ENCODE results near the gene MTAP.
"Not testable (repeated sequence)": the region's sequence is repeated elsewhere in the genome, so short reads cannot be mapped to it uniquely, and the experiment has no call there.

MTAP gene

DNA sequence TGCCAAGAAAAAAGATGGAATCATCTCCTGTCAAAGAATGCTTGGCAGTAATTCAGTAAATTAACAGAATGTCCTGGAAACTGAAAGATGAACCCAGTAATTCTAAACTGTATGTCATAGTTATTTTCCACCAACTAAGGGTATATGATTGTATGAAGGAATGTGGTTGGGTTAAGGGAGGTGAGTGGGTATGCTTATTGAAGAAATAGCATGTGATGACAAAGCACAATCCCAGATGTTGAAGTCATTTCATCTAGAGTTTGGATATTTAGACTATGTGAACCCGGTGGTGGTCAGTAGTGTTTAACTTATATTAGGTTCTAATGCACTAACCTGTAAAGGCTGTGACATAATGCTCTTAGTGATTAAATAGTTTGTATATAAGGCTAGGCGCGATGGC lies 104.4 kb downstream of the MTAP start:
- no peak for DNase-seq (ENCODE audit: low read depth in 1 of 2, low spot score in 1 of 2)

DNA sequence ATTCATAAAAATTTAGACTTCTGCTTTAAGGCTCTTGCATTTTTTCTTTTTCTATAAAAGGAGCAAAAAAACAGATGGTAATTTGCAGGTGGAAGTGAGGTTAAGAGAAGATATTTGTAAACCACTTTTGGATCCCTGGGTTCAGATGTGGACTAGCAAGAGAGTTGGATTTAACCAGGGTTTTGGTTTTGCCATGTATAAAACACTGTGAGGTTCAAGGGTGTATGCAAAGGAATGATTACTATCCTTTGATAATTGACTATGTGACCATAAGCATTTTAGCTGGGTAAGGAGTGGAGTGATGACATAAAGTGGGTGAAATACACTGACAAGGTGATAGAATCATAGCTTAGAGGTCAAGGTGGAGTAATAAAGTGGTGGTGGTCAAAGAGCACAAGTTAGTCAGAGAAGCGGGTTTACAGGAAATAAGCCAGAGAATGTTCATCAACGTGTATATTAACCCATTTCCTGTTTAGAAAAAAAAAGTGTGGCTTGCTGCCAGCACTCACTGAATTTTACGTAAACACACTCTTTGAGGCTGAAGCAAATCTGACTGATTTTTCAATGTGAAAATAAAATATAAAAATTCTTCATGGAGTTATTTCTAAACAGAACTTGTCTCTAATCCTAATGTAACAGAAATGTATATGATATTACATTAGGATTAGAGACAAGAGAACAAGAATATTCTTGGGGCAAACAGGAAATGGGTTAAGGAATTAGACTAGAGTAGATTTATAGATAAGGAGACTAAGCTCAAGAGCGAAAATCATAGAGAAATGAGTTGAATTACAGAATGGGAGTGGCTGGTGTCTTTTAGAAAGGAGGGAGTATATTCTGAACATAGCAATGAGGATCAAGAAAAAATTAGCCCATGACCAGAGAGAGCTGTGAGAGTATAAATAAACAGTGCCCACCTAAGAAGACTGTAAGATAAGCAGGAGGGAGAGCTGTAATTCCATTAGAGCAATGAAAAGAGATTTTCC lies 117.2 kb downstream of the MTAP start:
- DNase-seq (ENCODE audit: low read depth in 1 of 2, low spot score in 1 of 2), result peak in 1 of 2 donors; percentile 1

GRCh38 chr9:21923694-21924093 lies 121.3 kb downstream of the MTAP start:
- no peak for DNase-seq (ENCODE audit: low read depth in 1 of 2, low spot score in 1 of 2)

DNA sequence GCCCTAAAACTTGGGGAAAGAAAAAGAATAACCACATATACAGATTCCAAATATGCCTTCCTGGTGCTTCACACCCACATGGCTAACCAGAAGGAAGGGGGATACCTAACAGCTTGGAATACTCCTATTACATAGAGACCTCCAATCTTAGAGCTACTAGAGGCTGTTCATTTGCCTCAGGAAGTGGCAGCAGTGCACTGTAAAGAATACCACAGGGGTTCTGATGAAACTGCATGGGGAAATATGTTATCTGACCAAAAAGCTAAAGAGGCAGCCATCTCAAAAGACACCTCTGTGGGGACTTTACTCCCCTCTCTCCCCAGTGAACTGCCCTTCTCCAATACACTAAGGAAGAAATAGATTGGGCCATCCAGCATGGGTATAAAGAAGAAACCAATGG lies 125.3 kb downstream of the MTAP start:
- no peak for DNase-seq (ENCODE audit: low read depth in 1 of 2, low spot score in 1 of 2)

DNA sequence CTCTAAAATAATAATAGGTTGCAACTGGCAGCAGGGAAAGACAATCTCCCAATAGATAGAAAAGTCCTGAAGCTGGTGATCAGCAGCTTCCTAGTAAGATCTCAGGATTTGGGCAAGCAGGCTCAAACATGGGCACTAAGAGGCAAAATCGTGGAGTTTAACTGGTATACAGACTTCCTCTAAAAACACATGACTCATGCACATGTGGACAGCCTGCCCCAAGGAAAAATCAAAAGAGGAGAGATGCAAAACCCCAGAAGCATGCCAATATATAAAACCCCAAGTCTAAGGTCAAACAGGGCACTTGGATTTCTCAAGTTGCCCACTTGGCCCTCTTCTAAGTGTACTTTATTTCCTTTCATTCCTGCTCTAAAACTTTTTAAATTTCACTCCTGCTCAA lies 129.0 kb downstream of the MTAP start:
- no peak for DNase-seq (ENCODE audit: low read depth in 1 of 2, low spot score in 1 of 2)

- no peak for DNase-seq (ENCODE audit: low read depth in 1 of 2, low spot score in 1 of 2)
These were observed 130.8 kb downstream of the MTAP start for GRCh38 chr9:21933281-21933680.

GRCh38 chr9:21933865-21934264 lies 131.4 kb downstream of the MTAP start:
- DNase-seq (ENCODE audit: low read depth in 1 of 2, low spot score in 1 of 2), result no peak

DNA sequence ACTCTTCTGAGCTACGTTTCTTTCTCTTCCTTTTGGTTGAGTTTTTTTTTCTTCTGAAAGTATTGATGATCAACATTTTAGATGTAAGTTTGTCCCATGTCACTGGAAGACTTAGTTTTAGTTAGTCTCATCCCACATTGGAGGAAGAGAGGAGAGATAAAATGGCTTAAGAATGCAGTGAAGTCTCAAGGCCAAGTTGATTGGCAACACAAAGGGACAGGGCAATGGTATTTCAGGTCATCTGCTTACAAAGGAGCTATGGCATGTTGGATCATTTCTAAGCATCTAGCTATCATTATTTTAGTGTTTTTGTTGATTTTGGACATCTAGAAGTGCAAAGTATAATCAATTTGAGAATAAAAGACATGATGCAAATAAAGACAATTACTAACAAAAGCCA lies 133.2 kb downstream of the MTAP start:
- DNase-seq (ENCODE audit: low read depth in 1 of 2, low spot score in 1 of 2), result no peak

GRCh38 chr9:21936161-21936560 lies 133.7 kb downstream of the MTAP start:
- no peak for DNase-seq (ENCODE audit: low read depth in 1 of 2, low spot score in 1 of 2)

GRCh38 chr9:21941337-21941995 lies 139.0 kb downstream of the MTAP start:
- no peak for DNase-seq (ENCODE audit: low read depth in 1 of 2, low spot score in 1 of 2)

- no peak for DNase-seq (ENCODE audit: low read depth in 1 of 2, low spot score in 1 of 2)
These were observed 141.0 kb downstream of the MTAP start for GRCh38 chr9:21943464-21943863.

- no peak for DNase-seq (ENCODE audit: low read depth in 1 of 2, low spot score in 1 of 2)
These were observed 143.2 kb downstream of the MTAP start for GRCh38 chr9:21945606-21946005.

GRCh38 chr9:21958833-21959232 lies 156.4 kb downstream of the MTAP start:
- DNase-seq (ENCODE audit: low read depth in 1 of 2, low spot score in 1 of 2), result no peak

GRCh38 chr9:21959268-21959667 lies 156.8 kb downstream of the MTAP start:
- DNase-seq (ENCODE audit: low read depth in 1 of 2, low spot score in 1 of 2), result not testable (repeated sequence)

DNA sequence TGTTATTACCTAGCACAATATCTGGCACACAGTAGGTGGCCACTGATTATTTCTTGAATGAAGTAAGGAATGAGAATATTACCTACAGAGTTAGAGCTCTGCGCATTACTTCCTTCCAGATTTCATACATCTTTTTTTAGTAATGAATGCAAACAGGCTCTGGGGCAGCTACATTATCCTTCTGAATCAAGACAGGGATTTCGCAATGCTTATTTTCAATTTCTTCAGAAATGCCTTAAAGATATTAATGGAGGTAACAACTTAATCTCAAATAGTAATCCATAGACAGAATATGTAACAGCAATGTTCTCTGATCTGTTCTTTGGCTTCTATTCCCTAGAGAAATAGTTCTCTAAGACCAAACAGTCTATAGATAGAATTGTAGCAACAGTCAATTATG lies 159.1 kb downstream of the MTAP start:
- DNase-seq (ENCODE audit: low read depth in 1 of 2, low spot score in 1 of 2), result no peak

DNA sequence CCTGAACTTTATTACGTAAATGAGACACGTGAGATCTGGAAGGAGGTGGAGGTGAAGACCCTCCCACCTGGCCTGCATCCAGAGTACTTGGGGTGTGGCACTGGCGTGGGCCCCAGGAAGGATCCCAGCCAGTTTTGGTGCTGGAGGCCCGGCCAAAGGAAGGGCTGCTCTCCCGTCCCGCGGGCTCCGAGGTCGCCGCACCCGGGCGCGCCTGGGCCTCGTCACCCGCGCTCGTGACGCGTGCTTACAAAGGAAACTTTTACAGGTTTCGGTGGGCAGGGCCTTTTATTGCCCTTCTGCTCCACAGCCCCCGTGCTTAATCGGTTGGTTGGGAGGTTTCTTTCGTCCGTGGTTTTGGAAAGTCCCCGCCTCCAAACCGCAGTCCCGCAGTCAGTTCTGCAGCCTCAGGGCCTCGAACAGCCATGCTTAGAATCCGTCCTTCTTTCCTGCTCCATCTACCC lies 162.5 kb downstream of the MTAP start:
- DNase-seq (ENCODE audit: low read depth in 1 of 2, low spot score in 1 of 2), result peak in 1 of 2 donors; percentile 26

GRCh38 chr9:21965401-21965951 lies 163.0 kb downstream of the MTAP start:
- no peak for DNase-seq (ENCODE audit: low read depth in 1 of 2, low spot score in 1 of 2)

- no peak for DNase-seq (ENCODE audit: low read depth in 1 of 2, low spot score in 1 of 2)
These were observed 163.9 kb downstream of the MTAP start for GRCh38 chr9:21966140-21966851.

GRCh38 chr9:21967169-21967568 lies 164.7 kb downstream of the MTAP start:
- DNase-seq (ENCODE audit: low read depth in 1 of 2, low spot score in 1 of 2), result no peak

DNA sequence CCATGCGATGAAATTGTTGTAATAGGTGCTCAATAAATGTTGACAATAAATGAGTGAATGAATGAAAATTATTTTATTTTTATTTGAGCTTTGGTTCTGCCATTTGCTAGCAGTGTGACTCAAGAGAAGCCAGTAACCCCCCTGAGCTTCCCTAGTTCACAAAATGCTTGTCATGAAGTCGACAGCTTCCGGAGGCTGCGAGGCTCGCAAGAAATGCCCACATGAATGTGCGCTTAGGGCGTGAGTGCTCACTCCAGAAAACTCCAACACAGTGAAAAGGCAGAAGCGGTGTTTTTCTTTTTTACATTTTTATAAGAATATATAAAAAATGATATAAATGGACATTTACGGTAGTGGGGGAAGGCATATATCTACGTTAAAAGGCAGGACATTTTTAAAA lies 165.3 kb downstream of the MTAP start:
- no peak for DNase-seq (ENCODE audit: low read depth in 1 of 2, low spot score in 1 of 2)

- no peak for DNase-seq (ENCODE audit: low read depth in 1 of 2, low spot score in 1 of 2)
These were observed 166.0 kb downstream of the MTAP start for GRCh38 chr9:21968331-21969010.

All from activated CD4-positive, alpha-beta T cell treated with anti-CD3 and anti-CD28 coated beads, Interleukin-2, amount 50 U/mL, for 24 hours (primary cell).